GM12891 (cell line): ENCODE data around the gene TCP1.
"Not testable (repeated sequence)": the region's sequence is repeated elsewhere in the genome, so short reads cannot be mapped to it uniquely, and the experiment has no call there.

Experiments
- POLR2A ChIP-seq: IDR thresholded peaks from 2 replicates; pipeline ENCODE4 v1.6.1; 2011; ENCODE audit warnings: low read depth, low read length, control low read depth
- POLR2AphosphoS5 ChIP-seq: IDR thresholded peaks from 2 replicates; pipeline ENCODE4 v1.6.1; 2011; ENCODE audit warnings: low read depth, low read length, control low read depth
- SPI1 ChIP-seq: IDR thresholded peaks from 2 replicates; pipeline ENCODE4 v1.6.1; 2011; ENCODE audit warnings: low read depth, low read length, control low read depth
- TAF1 ChIP-seq: IDR thresholded peaks from 2 replicates; pipeline ENCODE4 v1.6.1; 2011; ENCODE audit warnings: low read depth, low read length, control low read depth

- not testable (repeated sequence) for TF ChIP-seq POLR2A, SPI1, POLR2AphosphoS5, TAF1
Observed at GRCh38 chr6:159816775-159817174, 27.4 kb upstream of the TCP1 start.
